Measurements from ENCODE around the gene ARHGAP15. TPM values are rescaled to one million over a fixed set of nuclear protein-coding genes. Genes with fewer than 3 reads are reported as not detected.

Gene ARHGAP15
- total RNA-seq, 1 experiment from 2014 or later, result 0.42 TPM

- TF ChIP-seq ZBTB33 (IDR thresholded peaks at IDR 0.05; ENCODE audit: extremely low read depth, insufficient replicate concordance, low read length) (no peak), ATF3 (IDR thresholded peaks at IDR 0.05) (no peak), EGR1 (IDR thresholded peaks at IDR 0.05; ENCODE audit: low read depth) (no peak)
These were observed 488.7 kb downstream of the ARHGAP15 start (continued) for GRCh38 chr2:143617803-143618415.

GRCh38 chr2:143622106-143622505, 492.9 kb downstream of the ARHGAP15 start:
- H3K4me2 ChIP-seq (ENCODE audit: low read length), result no peak overlapping the region
- no peaks in the 10 kb centered on the region for H4K20me1 ChIP-seq (ENCODE audit: insufficient read depth)
- CTCF ChIA-PET, result no interaction called here
- no peaks in the 10 kb centered on the region for H3K9me2 ChIP-seq (ENCODE audit: insufficient read depth)
- POLR2A ChIA-PET, result no interaction called here
- no peak overlapping the region for H3K27ac ChIP-seq (ENCODE audit: low read depth, low read length)
- no peaks in the 10 kb centered on the region for H3K27me3 ChIP-seq (ENCODE audit: insufficient read depth, low read length)
- BruUV-seq (replicated peaks), result no TSS peak
- RAD21 ChIA-PET (ENCODE audit: low non-redundant PET in 1 of 2, low total read pairs in 2 of 2, uncharacterized antibody in 2 of 2, unreplicated experiment in 2 of 2), result no interaction called here
- H3K9ac ChIP-seq (ENCODE audit: low read length), result no peak overlapping the region
- no peak overlapping the region for H2AFZ ChIP-seq (ENCODE audit: low read depth, low read length, poor library complexity, severe bottlenecking)
- H3K9me3 ChIP-seq (ENCODE audit: control insufficient read depth in 1 of 2, insufficient read depth in 1 of 2, low read depth in 1 of 2, low read length in 2 of 2), result no peaks in the 10 kb centered on the region
- no peak for DNase-seq (ENCODE audit: low read depth, low spot score)
- no peaks in the 10 kb centered on the region for H3K79me2 ChIP-seq (ENCODE audit: insufficient read depth, low read length)
- no peaks in the 10 kb centered on the region for H3K36me3 ChIP-seq (ENCODE audit: control insufficient read depth in 1 of 2, insufficient read depth in 2 of 2, low read length in 2 of 2)
- no peak for ATAC-seq
- TF ChIP-seq EZH2 (IDR thresholded peaks at IDR 0.05) (no peak), ATF3 (IDR thresholded peaks at IDR 0.05) (no peak), SIN3A (IDR thresholded peaks at IDR 0.05; ENCODE audit: low read depth) (no peak), EZH2phosphoT487 (IDR thresholded peaks at IDR 0.05; ENCODE audit: borderline replicate concordance) (no peak), CBX3 (IDR thresholded peaks at IDR 0.05; ENCODE audit: low read depth) (no peak), TCF7L2 (IDR thresholded peaks at IDR 0.05; ENCODE audit: borderline replicate concordance, extremely low read depth, insufficient read depth, insufficient read length) (no peak), REST (IDR thresholded peaks at IDR 0.05; ENCODE audit: low read depth) (no peak), POLR2AphosphoS5 (IDR thresholded peaks at IDR 0.05; ENCODE audit: low read depth, low read length) (no peak), POLR2A (IDR thresholded peaks at IDR 0.05; ENCODE audit: borderline replicate concordance, extremely low read depth, insufficient read depth, insufficient read length) (no peak), EGR1 (IDR thresholded peaks at IDR 0.05; ENCODE audit: low read depth) (no peak), CEBPB (IDR thresholded peaks at IDR 0.05; ENCODE audit: low read depth) (no peak), FOSL1 (IDR thresholded peaks at IDR 0.05; ENCODE audit: low read depth) (no peak), RAD21 (IDR thresholded peaks at IDR 0.05; ENCODE audit: low read depth) (no peak), YY1 (IDR thresholded peaks at IDR 0.05; ENCODE audit: extremely low read depth, insufficient replicate concordance, low read depth, low read length) (no peak), CTCF (IDR thresholded peaks at IDR 0.05 in 2 of 3, conservative IDR thresholded peaks at IDR 0.05 in 1 of 3; ENCODE audit: borderline replicate concordance in 1 of 3, insufficient read depth in 1 of 3, low read depth in 2 of 3, low read length in 2 of 3) (no peak)
- TF ChIP-seq, protein P1, sequence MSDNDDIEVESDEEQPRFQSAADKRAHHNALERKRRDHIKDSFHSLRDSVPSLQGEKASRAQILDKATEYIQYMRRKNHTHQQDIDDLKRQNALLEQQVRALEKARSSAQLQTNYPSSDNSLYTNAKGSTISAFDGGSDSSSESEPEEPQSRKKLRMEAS (IDR thresholded peaks at IDR 0.05), result no peak
- no peak overlapping the region for H3K4me3 ChIP-seq (replicated peaks in 1 of 2; ENCODE audit: low read depth in 1 of 2, low read length in 2 of 2)
- H3K4me1 ChIP-seq (ENCODE audit: control insufficient read depth in 1 of 2, insufficient read depth in 2 of 2, low read length in 2 of 2), result no peaks in the 10 kb centered on the region
- intact Hi-C loops (cut with micrococcal nuclease), result no loop called here
